H1 (cell line): Measurements from ENCODE around the gene TOP3B. TPM values are rescaled to one million over a fixed set of nuclear protein-coding genes. Genes with fewer than 3 reads are reported as not detected.

Experiments
- EP300 ChIP-seq, 2 experiments: IDR thresholded peaks; 1 replicate in 1 of 2; 2 replicates in 1 of 2; pipeline ENCODE4 v1.6.1; 2011 to 2012; ENCODE audit warnings: low read depth in 2 of 2, low read length in 2 of 2, mild to moderate bottlenecking in 2 of 2, borderline replicate concordance in 1 of 2, inconsistent platforms in 1 of 2, moderate library complexity in 1 of 2
- YY1 ChIP-seq: IDR thresholded peaks from 2 replicates; pipeline ENCODE4 v1.6.1; 2011; ENCODE audit warnings: low read depth, mild to moderate bottlenecking, low read length
- polyA plus RNA-seq, 7 experiments: library from polyadenylated mRNA; depleted of rRNA in 3 of 7; stranded (reverse) in 5 of 7; unstranded in 2 of 7; fragments of >200 nt in 5 of 7; fragments of 200-250 nt in 2 of 7; gene quantifications; 1 replicate in 5 of 7; 2 replicates in 1 of 7; 4 replicates in 1 of 7; pipeline versions ENCODE4 v1.2.1 to v1.2.3, GENCODE V29; 2011 to 2013; ENCODE audit warnings: missing spikeins in 2 of 7, mixed read lengths in 2 of 7
- total RNA-seq: library from RNA; stranded (reverse); fragmentation: NEBNext Ultra II Directional; extraction: Animal tissue kit (Norgen Biotek cat#: 25700); gene quantifications from 2 replicates; pipeline ENCODE4 v1.2.1, GENCODE V29; 2021
- TF ChIP-seq, protein P1 (sequence below): IDR thresholded peaks from 2 replicates; pipeline ENCODE4 v1.6.1; 2012; ENCODE audit warnings: low read length, inconsistent platforms

Gene TOP3B
- total and polyA plus RNA-seq, 2 of the 8 experiments (the other 6 are each of a cell fraction or from before 2014, with no cell fraction given), result 30.4 to 52.8 TPM

DNA sequence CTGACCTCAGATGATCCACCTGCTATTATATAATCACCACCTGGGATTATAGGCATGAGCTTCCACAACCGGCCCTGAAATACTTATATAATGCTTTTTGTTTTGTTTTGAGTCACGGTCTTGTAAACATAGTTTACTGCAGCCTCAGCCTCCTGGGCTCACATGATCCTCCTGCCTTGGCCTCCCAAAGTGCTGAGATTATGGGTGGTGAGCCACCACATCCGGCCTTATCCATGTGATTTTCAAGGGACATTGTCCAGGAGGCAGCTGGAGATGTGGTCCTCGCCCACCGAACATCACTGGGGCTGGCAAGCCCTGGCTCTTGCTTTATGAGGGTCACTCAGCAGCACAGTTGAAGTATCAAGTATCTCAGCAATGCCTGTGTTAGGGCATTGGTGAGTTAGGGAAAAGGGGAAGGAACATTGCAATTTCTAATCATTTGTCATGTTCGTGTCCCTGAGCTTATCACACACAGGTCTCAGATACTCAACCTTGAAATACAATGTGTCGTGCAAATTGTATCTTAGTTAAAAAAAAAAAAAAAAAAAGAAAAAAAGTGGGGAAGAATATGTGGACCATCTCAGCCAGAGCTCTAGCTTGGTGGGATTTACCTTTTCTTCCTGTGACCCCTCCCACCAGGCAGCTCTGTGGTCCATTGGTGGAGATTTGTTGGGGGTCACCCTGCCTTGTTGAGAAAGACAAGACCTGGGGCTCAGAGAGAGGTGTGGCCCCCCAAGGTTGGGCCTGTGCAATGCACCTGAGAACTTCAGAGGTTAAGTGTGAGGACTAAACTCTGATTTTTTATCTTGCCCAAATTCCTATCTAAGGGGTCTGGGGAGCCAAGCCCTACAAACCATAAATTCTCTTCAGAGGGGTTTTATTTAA is 74.7 kb downstream of the TOP3B start (continued):
- TF ChIP-seq EP300 (IDR thresholded peaks at IDR 0.05; ENCODE audit: borderline replicate concordance in 1 of 2, low read depth in 2 of 2, low read length in 2 of 2) (no peak), YY1 (no peak)
- TF ChIP-seq, protein P1, sequence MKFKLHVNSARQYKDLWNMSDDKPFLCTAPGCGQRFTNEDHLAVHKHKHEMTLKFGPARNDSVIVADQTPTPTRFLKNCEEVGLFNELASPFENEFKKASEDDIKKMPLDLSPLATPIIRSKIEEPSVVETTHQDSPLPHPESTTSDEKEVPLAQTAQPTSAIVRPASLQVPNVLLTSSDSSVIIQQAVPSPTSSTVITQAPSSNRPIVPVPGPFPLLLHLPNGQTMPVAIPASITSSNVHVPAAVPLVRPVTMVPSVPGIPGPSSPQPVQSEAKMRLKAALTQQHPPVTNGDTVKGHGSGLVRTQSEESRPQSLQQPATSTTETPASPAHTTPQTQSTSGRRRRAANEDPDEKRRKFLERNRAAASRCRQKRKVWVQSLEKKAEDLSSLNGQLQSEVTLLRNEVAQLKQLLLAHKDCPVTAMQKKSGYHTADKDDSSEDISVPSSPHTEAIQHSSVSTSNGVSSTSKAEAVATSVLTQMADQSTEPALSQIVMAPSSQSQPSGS, result no peak
- TF ChIP-seq, all 59 proteins: peak for 0

Other genes with a start within 250 kb of the TOP3B start
- gene YPEL1, start 247.0 kb downstream of the TOP3B start, total RNA-seq, result 6.7 and 7.6 TPM in 2 replicates
- gene YPEL1, start 247.0 kb downstream of the TOP3B start, polyA plus RNA-seq (2011; rRNA removed), result 5.9 and 6.0 TPM in 2 replicates
- 95.8 and 101 TPM in 2 replicates for gene MAPK1, start 115.1 kb downstream of the TOP3B start, total RNA-seq
- 20.9 and 28.1 TPM in 2 replicates for gene MAPK1, start 115.1 kb downstream of the TOP3B start, polyA plus RNA-seq (2011; rRNA removed)
- 21.9 and 22.8 TPM in 2 replicates for gene PPM1F, start 29.9 kb downstream of the TOP3B start, total RNA-seq
- 12.4 and 17.7 TPM in 2 replicates for gene PPM1F, start 29.9 kb downstream of the TOP3B start, polyA plus RNA-seq (2011; rRNA removed)